GM12878 (cell line): Measurements from ENCODE around the gene MYO16. TPM values are rescaled to one million over a fixed set of nuclear protein-coding genes. Genes with fewer than 3 reads are reported as not detected.

Experiments used
- ATAC-seq: fragments of 200-7000 bp; cut with Tn5 transposase; 3 replicates; pipeline ENCODE4 v1.9.1; 2020; ENCODE audit warnings: mild to moderate bottlenecking, moderate library complexity
- BruUV-seq: library from RNA; stranded (reverse); fragments of 400-500 nt; replicated peaks from 2 replicates; lab custom pipeline; 2021; lab: Mats Ljungman, UMichigan
- CTCF ChIA-PET: fragments of 300-600 bp; sonication (Branson Sonifier 250); formaldehyde crosslinking; extraction: SDS; loops from one replicate; lab custom pipeline; 2021; ENCODE audit warnings: inconsistent platforms; lab: Yijun Ruan, JAX
- POLR2A ChIA-PET: fragments of 350-600 bp; formaldehyde crosslinking; extraction: SDS; loops from one replicate; lab custom pipeline; 2021; ENCODE audit warnings: inconsistent platforms; lab: Charles Lee
- RAD21 ChIA-PET: fragments of 300-600 bp; sonication (Branson Sonifier 250); formaldehyde crosslinking; loops from one replicate; lab custom pipeline; 2023; ENCODE audit warnings: antibody characterized with exemption; ENCODE audit not compliant: unreplicated experiment; lab: Charles Lee
- SMC1A ChIA-PET: fragments of 300-600 bp; sonication (Branson Sonifier 250); formaldehyde crosslinking; loops from one replicate; lab custom pipeline; 2023; ENCODE audit not compliant: unreplicated experiment, uncharacterized antibody; lab: Charles Lee
- DNase-seq: peaks from one replicate; pipeline ENCODE4 v3.0.0-alpha.2; 2011; ENCODE audit warnings: low read depth, low spot score
- FAIRE-seq: peaks from 3 replicates; lab custom pipeline; 2011; peaks lifted over from hg19 to GRCh38; lab: Jason Lieb, UNC
- H2AFZ ChIP-seq: 2 replicates; pipeline ENCODE4 v1.6.0; 2011; ENCODE audit warnings: low read depth, low read length, control low read depth; ENCODE audit not compliant: control insufficient read depth
- H3K27ac ChIP-seq: 2 replicates; pipeline ENCODE4 v1.5.1; 2011; ENCODE audit warnings: control low read depth; ENCODE audit not compliant: control insufficient read depth, insufficient read depth
- H3K27me3 ChIP-seq, 2 experiments: replicated peaks in 1 of 2; 2 replicates each; pipeline versions ENCODE4 v1.6.0 to v1.6.1; 2011; ENCODE audit warnings: low read length in 1 of 2; ENCODE audit not compliant: control insufficient read depth in 2 of 2, insufficient read depth in 2 of 2
- H3K36me3 ChIP-seq, 2 experiments: 2 replicates each; pipeline ENCODE4 v1.5.1; 2011; ENCODE audit warnings: low read length in 1 of 2; ENCODE audit not compliant: control insufficient read depth in 2 of 2, insufficient read depth in 2 of 2
- H3K4me1 ChIP-seq: 2 replicates; pipeline ENCODE4 v1.6.1; 2011; ENCODE audit warnings: mild to moderate bottlenecking, low read length, moderate library complexity, mixed read lengths; ENCODE audit not compliant: control insufficient read depth, insufficient read depth
- H3K4me2 ChIP-seq: 2 replicates; pipeline ENCODE4 v1.6.0; 2011; ENCODE audit warnings: control low read depth; ENCODE audit not compliant: control insufficient read depth, insufficient read depth
- H3K4me3 ChIP-seq: fragments of 200-600 bp; sonication (generic); 2 replicates; pipeline ENCODE4 v1.5.1; 2016
- H3K79me2 ChIP-seq: 2 replicates; pipeline ENCODE4 v1.6.0; 2011; ENCODE audit warnings: low read length; ENCODE audit not compliant: control insufficient read depth, insufficient read depth
- H3K9ac ChIP-seq: 2 replicates; pipeline ENCODE4 v1.8.0; 2011; ENCODE audit warnings: low read length, control low read depth, mixed read lengths; ENCODE audit not compliant: control insufficient read depth, insufficient read depth
- H3K9me3 ChIP-seq: replicated peaks from 3 replicates; pipeline ENCODE4 v1.5.1; 2011; ENCODE audit warnings: mild to moderate bottlenecking, low read length; ENCODE audit not compliant: control insufficient read depth, insufficient read depth
- H4K20me1 ChIP-seq: 2 replicates; pipeline ENCODE4 v1.6.0; 2011; ENCODE audit not compliant: control insufficient read depth, insufficient read depth
- ATF7 ChIP-seq: fragments of 450-650 bp; IDR thresholded peaks from 2 replicates; pipeline ENCODE4 v1.6.1; 2016; ENCODE audit warnings: low read depth, mild to moderate bottlenecking
- BCL11A ChIP-seq: IDR thresholded peaks from 2 replicates; pipeline ENCODE4 v1.6.1; 2011; ENCODE audit warnings: low read depth, low read length
- EED ChIP-seq: sonication (generic); IDR thresholded peaks from 2 replicates; pipeline ENCODE4 v1.6.1; 2016; ENCODE audit warnings: antibody characterized with exemption, low read depth
- EP300 ChIP-seq, 2 experiments: fragments of 150-350 bp in 1 of 2; IDR thresholded peaks; 2 replicates each; pipeline ENCODE4 v1.6.1; 2011 to 2012; ENCODE audit warnings: low read depth in 2 of 2, low read length in 2 of 2, borderline replicate concordance in 1 of 2, improper control_type of control experiment in 1 of 2, inconsistent platforms in 1 of 2; ENCODE audit not compliant: control insufficient read depth in 1 of 2
- GABPA ChIP-seq: IDR thresholded peaks from 2 replicates; pipeline ENCODE4 v1.6.1; 2014; ENCODE audit warnings: antibody characterized with exemption, low read depth, mild to moderate bottlenecking, inconsistent platforms
- MEF2A ChIP-seq: IDR thresholded peaks from 2 replicates; pipeline ENCODE4 v1.6.1; 2011; ENCODE audit warnings: low read depth, mild to moderate bottlenecking, low read length, moderate library complexity; ENCODE audit not compliant: insufficient read depth
- MYB ChIP-seq: fragments of 150-350 bp; IDR thresholded peaks from 2 replicates; pipeline ENCODE4 v1.6.1; 2014; ENCODE audit warnings: mild to moderate bottlenecking, low read depth, low read length, borderline replicate concordance
- PAX8 ChIP-seq: fragments of 450-650 bp; IDR thresholded peaks from 2 replicates; pipeline ENCODE4 v1.6.1; 2017; ENCODE audit warnings: mild to moderate bottlenecking, moderate library complexity
- RBBP5 ChIP-seq: fragments of 200-600 bp; sonication (generic); conservative IDR thresholded peaks from 2 replicates; pipeline ENCODE4 v1.6.1; 2016
- RCOR1 ChIP-seq: conservative IDR thresholded peaks from 2 replicates; pipeline ENCODE4 v1.6.1; 2012; ENCODE audit warnings: low read depth, low read length, improper control_type of control experiment
- RELA ChIP-seq: fragments of 450-650 bp; IDR thresholded peaks from 2 replicates; pipeline ENCODE4 v1.8.0; 2014; ENCODE audit warnings: borderline replicate concordance; ENCODE audit not compliant: partially characterized antibody
- RUNX3 ChIP-seq: IDR thresholded peaks from 2 replicates; pipeline ENCODE4 v1.6.1; 2012; ENCODE audit warnings: low read length, inconsistent platforms
- STAT3 ChIP-seq: IDR thresholded peaks from 2 replicates; pipeline ENCODE4 v1.6.1; 2011; ENCODE audit warnings: low read depth, low read length, improper control_type of control experiment
- TAF1 ChIP-seq: IDR thresholded peaks from 2 replicates; pipeline ENCODE4 v1.6.1; 2011; ENCODE audit warnings: mild to moderate bottlenecking, low read depth, low read length, borderline replicate concordance
- ZNF217 ChIP-seq: fragments of 450-650 bp; IDR thresholded peaks from 2 replicates; pipeline ENCODE4 v1.6.1; 2017; ENCODE audit warnings: antibody characterized with exemption, mild to moderate bottlenecking
- ZNF24 ChIP-seq: fragments of 450-650 bp; IDR thresholded peaks from 2 replicates; pipeline ENCODE4 v1.6.1; 2017; ENCODE audit warnings: antibody characterized with exemption, mild to moderate bottlenecking
- WGBS: methylation state at CpG from one replicate; pipeline ENCODE4 v1.1.6; 2016; ENCODE audit warnings: low lambda C conversion rate; ENCODE audit not compliant: insufficient replicate concordance, insufficient coverage; ENCODE audit errors: missing lambda C conversion rate; 5-methylcytosine and 5-hydroxymethylcytosine counted together
- in situ Hi-C: fragments of 300-500 bp; cut with MboI; formaldehyde crosslinking; loops from 9 replicates; pipeline ENCODE4 v1.14.3; 2018; ENCODE audit warnings: mixed read lengths
- intact Hi-C: fragments of 100-400 bp; cut with micrococcal nuclease; formaldehyde crosslinking; loops from one replicate; pipeline ENCODE4 v1.14.2; 2022; ENCODE audit not compliant: unreplicated experiment
- polyA plus RNA-seq, 11 experiments: library from polyadenylated mRNA; depleted of rRNA in 4 of 11; unstranded in 6 of 11; stranded (reverse) in 5 of 11; fragments of >200 nt; fragmentation: Nextera tagmentation in 4 of 11; fragmentation: Illumina TruSeq in 1 of 11; extraction: Ambion mirVana in 4 of 11; extraction: Trizol in 1 of 11; gene quantifications; 1 replicate in 1 of 11; 2 replicates in 10 of 11; pipeline versions ENCODE4 v1.2.1 to v1.2.3, GENCODE V29; 2011 to 2016; ENCODE audit warnings: inconsistent platforms in 2 of 11, missing spikeins in 2 of 11, low read depth in 1 of 11
- total RNA-seq, 4 experiments: library from RNA; depleted of rRNA in 3 of 4; stranded (reverse); fragments of >200 nt in 3 of 4; fragmentation: Illumina TruSeq in 1 of 4; extraction: Trizol in 1 of 4; gene quantifications; 2 replicates each; pipeline versions ENCODE4 v1.2.1 to v1.2.3, GENCODE V29; 2013 to 2021
- TF ChIP-seq, protein P1 (sequence below): fragments of 450-650 bp; IDR thresholded peaks from 2 replicates; pipeline ENCODE4 v1.6.1; 2017; ENCODE audit warnings: mild to moderate bottlenecking, moderate library complexity
- TF ChIP-seq, protein P2 (sequence below): fragments of 450-650 bp; IDR thresholded peaks from 2 replicates; pipeline ENCODE4 v1.6.1; 2017; ENCODE audit warnings: low read depth, mild to moderate bottlenecking, moderate library complexity

MYO16 gene
- total and polyA plus RNA-seq, 10 of the 15 experiments (the other 5 are each of a cell fraction or from before 2014, with no cell fraction given): under 0.01 to 1.7 (median 0.05) TPM; not detected in 4

DNA sequence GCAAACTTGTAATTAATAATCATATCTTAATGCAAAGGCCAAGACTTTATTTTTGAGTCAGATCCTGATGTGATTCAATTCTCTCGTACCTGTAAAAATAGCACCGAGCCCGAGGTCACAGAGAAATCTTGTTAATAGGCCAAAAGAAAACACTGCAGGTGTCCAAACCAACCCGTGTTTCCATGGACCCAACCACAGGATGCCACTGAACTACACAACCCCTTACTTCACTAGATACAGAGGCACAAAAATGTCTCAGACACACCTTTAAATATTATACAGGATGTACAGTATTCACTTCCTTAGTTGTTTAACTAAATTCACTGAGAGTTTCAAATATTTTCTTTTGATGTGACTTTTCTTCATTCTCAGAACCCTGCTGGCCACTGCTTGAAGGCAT lies 530.9 kb downstream of the MYO16 start:
- peak overlapping the region; percentile 5; the same call in 1 of the 2 replicates for H3K4me2 ChIP-seq
- no peaks in the 10 kb centered on the region for H3K9me3 ChIP-seq
- POLR2A ChIA-PET: no interaction called here
- H2AFZ ChIP-seq: no peak overlapping the region
- FAIRE-seq (peak; percentile 56), DNase-seq (no peak), ATAC-seq (peak; percentile 29)
- SMC1A ChIA-PET: interaction anchor here (2.8 to 6.7 kb wide), 4 partner anchors 9 to 51 kb away, joined by 10 to 55 read pairs (median 26); no protein-coding TSS in a partner anchor
- no peak overlapping the region for H3K9ac ChIP-seq
- 2% methylated on average over 4 of the region's 4 CpGs for WGBS
- H3K27ac ChIP-seq: no peak overlapping the region
- RAD21 ChIA-PET: interaction anchor here (3.0 kb wide), 1 partner anchor 29 kb away, joined by 35 read pairs; no protein-coding TSS in a partner anchor
- CTCF ChIA-PET: interaction anchor here (2.9 kb wide), 1 partner anchor 15 kb away, joined by 17 read pairs; no protein-coding TSS in a partner anchor
- no peaks in the 10 kb centered on the region for H3K27me3 ChIP-seq
- no peaks in the 10 kb centered on the region for H3K79me2 ChIP-seq
- in situ Hi-C loops: loop anchor here (5.0 to 25.0 kb wide), 3 partner anchors 967 to 2002 kb away; no protein-coding TSS in a partner anchor
- H3K4me3 ChIP-seq: 0 out of 2 replicates have a peak overlapping the region, but pooled peaks have one; percentile 3
- no TSS peak for BruUV-seq
- H3K4me1 ChIP-seq: peaks cover 25% of the 10 kb centered on the region
- no peaks in the 10 kb centered on the region for H4K20me1 ChIP-seq
- intact Hi-C loops: loop anchor here (5.0 to 10.0 kb wide), 4 partner anchors 627 to 1394 kb away; partner anchors contain the start of genes ABHD13, IRS2 and LIG4
- H3K36me3 ChIP-seq: no peaks in the 10 kb centered on the region
- TF ChIP-seq TAF1: no peak
- no peak for TF ChIP-seq EED
- TF ChIP-seq RCOR1: no peak
- TF ChIP-seq, protein P1, sequence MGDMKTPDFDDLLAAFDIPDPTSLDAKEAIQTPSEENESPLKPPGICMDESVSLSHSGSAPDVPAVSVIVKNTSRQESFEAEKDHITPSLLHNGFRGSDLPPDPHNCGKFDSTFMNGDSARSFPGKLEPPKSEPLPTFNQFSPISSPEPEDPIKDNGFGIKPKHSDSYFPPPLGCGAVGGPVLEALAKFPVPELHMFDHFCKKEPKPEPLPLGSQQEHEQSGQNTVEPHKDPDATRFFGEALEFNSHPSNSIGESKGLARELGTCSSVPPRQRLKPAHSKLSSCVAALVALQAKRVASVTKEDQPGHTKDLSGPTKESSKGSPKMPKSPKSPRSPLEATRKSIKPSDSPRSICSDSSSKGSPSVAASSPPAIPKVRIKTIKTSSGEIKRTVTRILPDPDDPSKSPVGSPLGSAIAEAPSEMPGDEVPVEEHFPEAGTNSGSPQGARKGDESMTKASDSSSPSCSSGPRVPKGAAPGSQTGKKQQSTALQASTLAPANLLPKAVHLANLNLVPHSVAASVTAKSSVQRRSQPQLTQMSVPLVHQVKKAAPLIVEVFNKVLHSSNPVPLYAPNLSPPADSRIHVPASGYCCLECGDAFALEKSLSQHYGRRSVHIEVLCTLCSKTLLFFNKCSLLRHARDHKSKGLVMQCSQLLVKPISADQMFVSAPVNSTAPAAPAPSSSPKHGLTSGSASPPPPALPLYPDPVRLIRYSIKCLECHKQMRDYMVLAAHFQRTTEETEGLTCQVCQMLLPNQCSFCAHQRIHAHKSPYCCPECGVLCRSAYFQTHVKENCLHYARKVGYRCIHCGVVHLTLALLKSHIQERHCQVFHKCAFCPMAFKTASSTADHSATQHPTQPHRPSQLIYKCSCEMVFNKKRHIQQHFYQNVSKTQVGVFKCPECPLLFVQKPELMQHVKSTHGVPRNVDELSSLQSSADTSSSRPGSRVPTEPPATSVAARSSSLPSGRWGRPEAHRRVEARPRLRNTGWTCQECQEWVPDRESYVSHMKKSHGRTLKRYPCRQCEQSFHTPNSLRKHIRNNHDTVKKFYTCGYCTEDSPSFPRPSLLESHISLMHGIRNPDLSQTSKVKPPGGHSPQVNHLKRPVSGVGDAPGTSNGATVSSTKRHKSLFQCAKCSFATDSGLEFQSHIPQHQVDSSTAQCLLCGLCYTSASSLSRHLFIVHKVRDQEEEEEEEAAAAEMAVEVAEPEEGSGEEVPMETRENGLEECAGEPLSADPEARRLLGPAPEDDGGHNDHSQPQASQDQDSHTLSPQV: no peak
- TF ChIP-seq PAX8: no peak
- TF ChIP-seq ZNF24: no peak
- peak in 1 of 2 experiments; percentile 60; a peak in 2 of 4 replicates for TF ChIP-seq EP300 (IDR thresholded peaks at IDR 0.05; ENCODE audit: borderline replicate concordance in 1 of 2, control insufficient read depth in 1 of 2, low read depth in 2 of 2, low read length in 2 of 2)
- no peak for TF ChIP-seq RELA
- TF ChIP-seq MEF2A: 0 out of 2 replicates have a peak, but pooled peaks have one; percentile 14
- peak; percentile 58 for TF ChIP-seq RUNX3
- no peak for TF ChIP-seq ZNF217
- TF ChIP-seq RBBP5: no peak
- no peak for TF ChIP-seq ATF7
- TF ChIP-seq, protein P2, sequence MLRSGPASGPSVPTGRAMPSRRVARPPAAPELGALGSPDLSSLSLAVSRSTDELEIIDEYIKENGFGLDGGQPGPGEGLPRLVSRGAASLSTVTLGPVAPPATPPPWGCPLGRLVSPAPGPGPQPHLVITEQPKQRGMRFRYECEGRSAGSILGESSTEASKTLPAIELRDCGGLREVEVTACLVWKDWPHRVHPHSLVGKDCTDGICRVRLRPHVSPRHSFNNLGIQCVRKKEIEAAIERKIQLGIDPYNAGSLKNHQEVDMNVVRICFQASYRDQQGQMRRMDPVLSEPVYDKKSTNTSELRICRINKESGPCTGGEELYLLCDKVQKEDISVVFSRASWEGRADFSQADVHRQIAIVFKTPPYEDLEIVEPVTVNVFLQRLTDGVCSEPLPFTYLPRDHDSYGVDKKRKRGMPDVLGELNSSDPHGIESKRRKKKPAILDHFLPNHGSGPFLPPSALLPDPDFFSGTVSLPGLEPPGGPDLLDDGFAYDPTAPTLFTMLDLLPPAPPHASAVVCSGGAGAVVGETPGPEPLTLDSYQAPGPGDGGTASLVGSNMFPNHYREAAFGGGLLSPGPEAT: no peak
- TF ChIP-seq GABPA: no peak
- TF ChIP-seq STAT3: no peak
- TF ChIP-seq BCL11A: 0 out of 2 replicates have a peak, but pooled peaks have one; percentile 30
- no peak for TF ChIP-seq MYB
